Measurements from ENCODE around the gene EZR.

EZR gene

DNA sequence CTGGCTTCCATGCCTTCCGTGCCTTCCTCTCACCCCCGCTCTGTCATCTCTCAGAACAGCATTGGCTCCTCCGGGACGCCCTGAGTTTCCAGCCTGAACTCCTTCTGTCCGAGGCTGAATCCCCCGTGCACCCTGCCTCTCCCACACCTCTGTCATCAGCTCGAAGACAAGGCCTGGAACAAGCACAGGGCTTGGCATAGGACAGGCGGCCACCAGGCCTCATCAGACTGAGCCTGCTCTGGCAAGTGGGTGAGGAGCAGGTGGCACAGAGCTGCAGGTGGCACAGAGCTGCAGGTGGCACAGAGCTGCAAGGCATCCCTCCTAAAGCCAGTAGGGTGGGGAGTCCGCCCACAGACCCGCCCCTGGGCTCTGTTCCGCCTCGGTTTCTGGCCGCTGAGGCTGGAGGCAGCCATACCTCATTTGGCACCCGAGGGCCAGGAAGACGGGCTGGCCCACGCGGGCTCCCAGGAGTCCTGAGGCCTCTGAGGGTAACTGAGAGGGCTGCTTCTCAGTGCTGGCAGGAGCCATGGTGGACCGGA, 60.2 kb downstream of the EZR start:
- DNase-seq = peak; percentile 55

DNA sequence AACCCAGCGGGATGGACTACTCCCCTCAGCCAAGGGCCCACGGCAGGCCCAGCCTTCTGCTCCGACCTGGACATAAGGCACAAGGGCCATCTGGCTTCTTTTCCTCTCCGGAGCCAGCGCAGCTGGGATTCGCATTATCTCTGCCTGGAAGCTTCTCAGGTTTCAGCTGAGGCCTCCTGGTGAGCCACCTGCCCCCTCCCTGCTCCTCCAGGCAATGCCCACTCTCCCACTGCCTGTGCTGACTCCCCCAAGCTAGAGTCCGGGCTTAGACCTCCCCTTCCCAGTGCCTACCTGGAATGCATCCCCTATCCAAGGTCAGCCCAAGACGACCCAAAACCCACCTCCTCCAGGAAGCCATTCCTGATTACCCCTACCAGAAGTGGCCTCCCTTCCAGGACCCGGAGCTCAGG, 60.7 kb downstream of the EZR start:
- DNase-seq = peak; percentile 99

GRCh38 chr6:158757753-158758090, 61.4 kb downstream of the EZR start:
- DNase-seq = no peak

- no peak for DNase-seq
Observed at GRCh38 chr6:158756977-158757752, 62.0 kb downstream of the EZR start.

DNA sequence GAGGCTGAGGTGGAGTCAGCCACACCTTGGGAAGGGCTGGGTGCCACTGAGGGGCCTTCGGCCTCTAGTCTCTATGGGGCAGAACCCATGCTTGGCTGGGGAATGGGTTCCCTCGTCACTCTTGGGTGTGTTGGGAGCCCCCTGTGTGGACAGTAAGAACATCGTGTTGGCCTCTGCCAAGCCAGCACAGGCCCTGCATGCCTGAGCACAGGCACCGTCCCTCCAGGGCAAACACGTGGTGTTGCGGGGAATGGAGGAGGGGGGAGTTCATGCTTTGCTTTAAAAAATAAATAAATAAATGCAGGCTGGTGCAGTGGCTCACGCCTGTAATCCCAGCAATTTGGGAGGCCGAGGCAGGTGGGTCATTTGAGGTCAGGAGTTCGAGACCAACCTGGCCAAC, 63.0 kb downstream of the EZR start:
- no peak for DNase-seq

DNA sequence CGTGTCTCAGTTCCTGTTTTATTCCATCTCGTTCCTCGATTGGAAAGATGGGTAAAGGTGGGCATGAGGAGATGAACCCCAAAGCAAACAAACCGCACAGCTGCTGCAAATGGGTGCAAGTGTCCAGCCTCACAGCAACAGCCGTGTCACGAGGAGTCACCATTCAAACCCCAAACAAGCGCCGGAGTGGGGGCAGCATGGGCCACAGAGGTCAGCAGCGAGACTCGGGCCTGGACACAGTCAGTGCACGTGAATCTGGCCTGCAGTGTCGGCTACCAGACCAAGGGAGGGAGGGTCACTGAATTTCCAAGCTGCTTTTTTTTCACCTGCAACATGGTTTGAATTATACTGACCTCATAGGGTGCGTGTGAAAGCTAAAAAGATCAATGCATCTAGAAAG, 63.5 kb downstream of the EZR start:
- no peak for DNase-seq

GRCh38 chr6:158754738-158755137, 64.4 kb downstream of the EZR start:
- DNase-seq = no peak

- DNase-seq = no peak
Observed at GRCh38 chr6:158753811-158754210, 65.4 kb downstream of the EZR start.

DNA sequence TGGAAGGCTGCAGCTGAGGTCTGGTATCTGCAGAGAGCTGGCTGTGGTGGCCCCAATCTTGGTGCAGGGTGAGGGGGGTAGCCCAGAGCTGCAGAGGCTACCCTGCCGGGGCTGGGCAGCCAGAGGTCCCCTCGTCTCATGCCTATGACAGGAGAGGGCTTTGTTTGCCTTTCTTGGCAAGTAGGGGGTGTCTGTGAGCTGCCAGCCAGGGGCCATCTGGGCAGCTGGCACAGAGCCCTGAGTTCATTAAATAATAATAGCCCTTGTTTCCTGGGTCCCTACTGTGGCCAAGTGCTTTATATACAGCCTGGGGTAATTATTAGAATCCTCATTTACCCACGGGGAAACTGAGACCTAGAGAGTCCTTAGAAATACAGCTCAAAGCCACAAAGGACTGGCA, 66.6 kb downstream of the EZR start:
- DNase-seq = peak; percentile 97

DNA sequence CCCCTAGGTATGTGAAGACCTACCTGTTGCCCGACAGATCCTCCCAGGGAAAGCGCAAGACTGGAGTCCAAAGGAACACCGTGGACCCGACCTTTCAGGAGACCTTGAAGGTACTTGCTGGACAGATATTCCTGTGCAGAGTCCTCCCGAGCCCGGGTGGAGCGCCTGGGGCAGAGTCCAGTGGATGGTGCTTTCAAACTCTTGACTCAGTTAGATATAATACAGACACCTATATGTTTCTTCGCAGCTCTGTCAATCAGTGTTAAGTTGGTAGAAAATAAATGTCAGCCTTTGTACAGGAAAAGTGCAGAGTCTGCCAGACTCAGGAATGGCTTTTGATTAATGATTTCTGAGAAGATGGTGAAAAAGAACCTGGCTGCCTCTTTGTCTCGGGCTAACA, 67.2 kb downstream of the EZR start:
- no peak for DNase-seq

DNA sequence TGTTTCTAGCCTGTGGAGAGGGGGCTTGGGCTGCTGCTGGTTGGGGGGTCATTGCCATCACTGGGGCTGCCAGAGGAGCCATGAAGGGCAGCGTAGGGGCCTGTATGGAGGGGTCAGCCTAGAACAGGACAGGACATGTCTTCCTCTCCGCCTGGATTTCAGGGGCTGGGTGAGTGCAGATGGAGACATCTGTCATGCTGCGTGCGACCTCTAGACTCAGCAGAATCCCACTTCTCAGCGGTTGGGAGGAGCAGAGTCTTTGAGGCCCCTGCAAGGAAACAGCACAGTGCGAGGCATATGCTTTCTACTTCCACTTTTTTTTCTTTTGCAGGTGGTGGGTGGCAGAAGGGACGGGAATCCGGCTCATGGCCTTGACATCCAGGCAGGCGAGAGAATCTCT, 67.9 kb downstream of the EZR start:
- peak; percentile 90 for DNase-seq

DNA sequence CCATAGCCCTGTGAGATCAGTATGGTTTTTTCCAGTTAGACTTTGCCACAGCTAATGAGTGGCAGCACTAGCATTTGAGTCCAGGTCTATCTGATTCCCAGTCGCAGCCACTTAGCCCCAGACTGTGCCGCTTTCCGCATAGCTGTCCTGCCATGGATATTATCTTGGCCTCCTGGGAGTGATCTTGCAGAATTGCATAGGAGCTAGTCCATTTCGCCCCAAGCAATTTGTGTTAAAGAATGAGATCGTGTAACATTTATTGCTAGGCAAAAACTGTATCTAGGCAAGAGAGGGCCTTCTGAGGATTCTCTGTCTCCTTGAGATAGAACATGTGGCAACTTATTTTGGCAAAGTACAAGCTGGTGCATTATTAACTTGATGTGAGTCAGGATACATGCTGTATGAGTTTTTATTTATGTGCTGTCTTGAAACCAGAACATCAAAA, 74.2 kb downstream of the EZR start:
- DNase-seq = no peak

DNA sequence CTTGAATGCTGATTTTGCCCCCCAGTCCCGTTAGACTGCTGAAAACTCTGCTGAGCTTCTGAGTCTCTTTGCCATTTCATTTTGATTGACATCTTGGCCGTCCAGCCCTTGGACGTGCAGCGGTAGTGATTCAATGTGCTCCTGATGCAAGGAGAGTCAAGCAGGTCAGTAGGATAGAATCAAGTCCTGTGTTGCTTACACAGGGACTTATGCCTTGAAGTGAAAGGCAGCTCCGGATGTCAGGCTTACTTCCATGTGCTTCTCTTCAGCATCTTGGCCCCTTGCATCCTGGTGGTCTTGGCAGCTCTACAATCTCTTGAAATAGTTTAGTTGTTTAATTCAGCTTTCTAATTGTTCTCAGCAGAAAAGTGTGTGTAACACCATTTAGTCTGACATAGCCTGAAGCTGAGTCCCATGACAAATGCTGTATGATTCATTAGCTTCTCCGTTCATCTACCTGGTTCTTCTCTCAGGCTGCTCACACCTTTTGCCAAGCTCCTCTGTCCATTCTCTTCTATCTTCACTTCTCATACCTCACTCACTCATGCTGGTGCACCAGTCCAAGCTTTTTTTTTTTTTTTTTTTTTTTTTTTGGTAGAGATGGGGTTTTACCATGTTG, 76.0 kb downstream of the EZR start:
- no peak for DNase-seq

GRCh38 chr6:158739673-158740072, 79.5 kb downstream of the EZR start:
- no peak for DNase-seq

DNA sequence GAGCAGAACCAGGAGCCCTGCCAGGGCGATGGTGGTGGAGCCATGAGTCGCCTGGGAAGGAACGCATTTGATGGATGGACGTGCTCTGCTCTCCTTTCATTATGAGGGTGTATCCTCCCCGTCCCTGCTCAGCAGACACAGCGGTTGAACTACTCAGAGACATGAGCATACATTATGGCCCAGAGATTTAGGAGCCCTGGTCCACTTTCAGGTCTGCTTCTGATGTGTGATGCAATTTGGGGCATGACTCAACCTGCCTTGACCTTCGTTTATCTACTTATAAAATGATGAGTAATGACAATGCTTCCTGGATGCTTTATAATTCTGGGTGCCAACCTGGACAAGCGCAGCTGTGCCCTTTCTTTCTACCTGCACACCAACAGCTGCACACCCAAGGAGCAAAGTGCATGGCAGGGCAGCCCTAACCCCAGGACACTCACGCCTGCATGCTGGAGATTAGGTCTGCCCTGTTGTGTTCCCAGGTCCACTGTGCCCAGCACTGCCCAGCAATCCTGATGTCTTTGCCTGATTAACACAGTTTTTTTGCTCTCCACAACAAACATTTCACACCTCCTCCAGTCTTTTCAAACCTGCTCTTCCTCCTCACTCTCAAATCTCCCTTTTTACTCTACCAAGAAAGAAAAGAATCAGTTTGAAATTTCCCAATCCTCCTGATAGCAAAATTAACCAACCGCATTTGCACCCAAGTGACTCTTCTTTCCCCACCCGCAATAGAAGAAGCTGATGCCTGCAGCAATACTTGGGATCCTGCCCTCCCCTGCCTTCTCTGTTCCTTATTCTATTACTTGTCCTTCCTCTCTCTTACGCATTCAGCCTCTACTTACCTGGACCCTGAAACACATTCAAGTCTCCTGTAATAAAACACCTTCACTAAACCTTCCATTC, 81.2 kb downstream of the EZR start:
- no peak for DNase-seq

- no peak for DNase-seq
Observed at GRCh38 chr6:158737082-158737709, 82.0 kb downstream of the EZR start.

DNA sequence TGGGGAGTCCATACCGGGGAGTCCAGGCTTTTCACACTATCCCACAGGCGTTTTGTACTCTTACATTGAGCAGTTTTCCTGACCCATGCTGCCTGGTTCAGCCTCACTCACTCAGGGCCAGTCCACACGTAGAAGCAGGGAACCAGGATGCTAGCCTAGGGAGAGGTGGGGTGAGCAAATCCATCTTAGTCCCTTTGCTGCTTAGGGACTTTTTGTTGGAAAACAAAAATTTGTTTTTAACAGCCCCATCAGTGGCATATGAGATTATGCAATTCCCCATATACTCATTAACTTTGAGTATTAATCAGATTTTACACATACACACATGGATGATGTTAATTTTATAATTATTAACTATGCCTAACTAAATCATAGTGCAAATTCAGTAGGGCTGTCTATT, 84.2 kb downstream of the EZR start:
- DNase-seq = no peak

GRCh38 chr6:158730541-158730907, 88.6 kb downstream of the EZR start:
- DNase-seq = no peak

- DNase-seq = no peak
Observed at GRCh38 chr6:158729906-158730540, 89.1 kb downstream of the EZR start.

DNA sequence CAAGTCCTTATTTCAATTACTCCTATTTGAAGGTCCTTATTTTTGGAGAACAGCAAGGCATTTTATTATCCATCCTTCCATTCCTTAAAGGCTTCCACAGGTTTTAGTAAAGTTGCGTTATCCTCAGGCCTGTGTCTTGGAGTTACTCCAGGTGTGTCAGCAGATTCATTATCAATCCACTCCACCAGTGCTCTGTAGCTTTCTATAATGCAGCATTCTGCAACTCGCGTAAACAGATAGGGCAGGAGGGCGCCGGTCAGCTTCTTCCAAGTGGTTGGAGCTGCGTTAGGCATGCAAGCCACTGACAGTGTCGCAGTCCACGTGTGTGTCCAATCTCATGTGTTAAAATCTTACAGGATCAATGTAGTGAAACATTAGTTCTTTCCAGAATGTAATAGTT, 93.5 kb downstream of the EZR start:
- no peak for DNase-seq

DNA sequence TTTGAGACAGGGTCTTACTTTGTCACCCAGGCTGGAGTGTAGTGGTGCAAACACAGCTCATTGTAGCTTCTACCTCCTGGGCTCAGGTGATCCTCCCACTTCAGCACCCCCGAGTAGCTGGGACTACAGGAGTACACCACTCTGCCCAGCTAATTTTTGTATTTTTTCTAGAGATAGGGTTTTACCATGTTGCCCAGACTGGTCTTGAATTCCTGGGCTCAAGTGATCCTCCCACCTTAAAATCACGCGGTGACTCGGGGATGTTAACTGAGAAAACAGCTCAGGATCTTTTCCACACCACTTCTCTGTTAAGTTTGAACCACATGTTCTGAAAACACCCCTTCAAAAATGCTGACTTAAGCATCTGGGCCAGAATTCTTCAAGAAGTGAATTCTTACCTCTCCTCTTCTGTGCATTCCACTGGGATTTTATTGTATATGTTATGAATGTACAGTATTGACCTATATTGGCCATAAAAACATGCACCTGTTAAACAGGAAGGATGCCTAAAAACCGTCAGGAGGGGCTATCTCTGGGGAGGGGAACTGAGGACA, 96.9 kb downstream of the EZR start:
- DNase-seq = no peak

GRCh38 chr6:158718461-158719046, 100.6 kb downstream of the EZR start:
- peak; percentile 4 for DNase-seq
